ENCODE results near the gene NEURL1. TPM values are rescaled to one million over a fixed set of nuclear protein-coding genes. Genes with fewer than 3 reads are reported as not detected.
"Not testable (repeated sequence)": the region's sequence is repeated elsewhere in the genome, so short reads cannot be mapped to it uniquely, and the experiment has no call there.

NEURL1 gene
- total RNA-seq, 2 donors from 2014 or later: 1.4 to 1.8 TPM

DNA sequence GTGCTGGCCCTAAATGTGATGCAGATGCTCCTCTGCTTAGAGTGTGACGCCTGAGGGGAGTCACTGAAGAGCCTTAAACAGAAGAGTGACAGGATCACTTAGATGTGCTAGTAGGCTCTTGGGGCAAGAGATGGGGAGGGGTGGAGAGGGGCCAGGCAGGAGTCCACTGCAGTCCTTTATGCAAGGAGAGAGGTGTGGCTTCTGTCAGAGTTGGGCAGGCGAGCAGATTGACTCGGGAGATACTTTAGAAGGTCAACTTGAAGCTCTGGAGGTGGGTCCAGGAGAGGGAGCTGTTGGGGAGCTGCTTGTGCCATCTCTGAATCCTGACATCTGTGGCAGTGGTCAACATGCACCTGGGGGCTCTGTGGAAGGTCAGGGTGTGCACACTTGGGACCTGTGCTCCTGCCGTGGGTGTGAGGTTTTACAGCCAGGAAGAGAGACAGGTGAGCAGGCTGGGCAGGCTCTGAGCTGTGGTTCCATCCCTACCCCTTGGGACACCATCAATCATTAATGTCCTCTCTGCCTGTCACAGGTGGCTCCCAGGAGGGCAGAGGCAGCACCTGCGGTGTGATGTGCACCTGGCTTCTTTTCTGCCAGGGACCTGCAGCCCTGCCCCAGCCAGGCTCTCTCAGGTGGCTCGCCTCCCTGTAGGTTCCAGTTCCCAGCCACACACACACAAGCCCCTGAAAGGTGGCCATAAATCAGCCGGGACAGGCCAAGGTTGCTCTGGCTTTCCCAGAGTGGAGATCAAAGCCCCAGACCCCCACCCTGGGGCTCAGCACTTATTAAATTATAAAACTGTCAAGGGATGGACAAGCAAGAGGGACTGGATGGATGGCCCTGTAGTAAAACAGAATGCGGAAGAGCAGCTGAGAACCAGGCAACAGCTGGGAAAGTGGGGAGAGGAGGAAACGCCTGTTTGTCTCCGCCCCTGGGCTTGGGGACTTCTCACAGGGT, 14.0 kb downstream of the NEURL1 start:
- no peak overlapping the region for H3K27ac Mint-ChIP-seq
- no peak overlapping the region for H3K4me3 Mint-ChIP-seq
- H3K36me3 Mint-ChIP-seq: no peaks in the 10 kb centered on the region
- ATAC-seq (no peak), DNase-seq (ENCODE audit: low spot score) (no peak)
- H3K27me3 Mint-ChIP-seq: peaks cover 15 to 17% of the 10 kb centered on the region in 2 donors
- H3K4me1 Mint-ChIP-seq (ENCODE audit: low read depth in 2 of 2): peaks cover 17 to 27% of the 10 kb centered on the region in 2 donors
- no peaks in the 10 kb centered on the region for H3K9me3 Mint-ChIP-seq

DNA sequence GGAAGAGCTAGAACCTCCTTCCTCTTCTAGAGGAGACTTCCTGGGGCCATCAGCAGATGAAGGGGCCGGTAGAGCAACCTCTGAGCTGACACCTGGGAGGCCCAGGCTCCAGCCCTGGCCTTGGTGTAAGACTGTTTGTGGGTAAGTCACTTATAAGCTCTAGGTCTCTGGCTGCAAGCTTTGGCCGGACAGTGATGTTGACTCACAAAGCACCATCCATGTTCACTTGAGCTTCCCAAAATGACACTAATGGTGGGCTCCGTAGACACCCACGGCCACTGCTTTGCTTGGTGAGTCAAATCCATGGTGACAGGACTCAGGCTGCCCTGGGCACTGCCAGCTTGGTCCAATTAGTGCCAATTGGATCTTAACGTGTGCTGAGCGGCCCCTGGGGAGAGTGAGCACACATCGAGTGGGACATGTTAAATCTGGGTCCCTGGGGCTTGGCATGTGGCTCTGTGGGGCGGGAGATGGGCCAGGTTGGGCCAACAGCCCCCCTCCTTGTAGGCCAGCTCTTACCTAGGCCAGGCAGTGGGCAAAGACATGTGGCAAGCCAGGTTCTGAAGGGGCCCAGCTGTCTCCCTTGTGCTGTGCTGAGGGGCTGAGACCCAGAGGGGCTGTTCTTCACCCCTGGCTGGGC, 16.7 kb downstream of the NEURL1 start:
- no peaks in the 10 kb centered on the region for H3K9me3 Mint-ChIP-seq
- H3K4me1 Mint-ChIP-seq (ENCODE audit: low read depth in 2 of 2): peaks cover 0 to 15% of the 10 kb centered on the region in 2 donors
- H3K36me3 Mint-ChIP-seq: no peaks in the 10 kb centered on the region
- ATAC-seq (no peak), DNase-seq (ENCODE audit: low spot score) (no peak)
- H3K27ac Mint-ChIP-seq: no peak overlapping the region
- H3K4me3 Mint-ChIP-seq: no peak overlapping the region
- peaks cover 7 to 11% of the 10 kb centered on the region in 2 donors for H3K27me3 Mint-ChIP-seq

DNA sequence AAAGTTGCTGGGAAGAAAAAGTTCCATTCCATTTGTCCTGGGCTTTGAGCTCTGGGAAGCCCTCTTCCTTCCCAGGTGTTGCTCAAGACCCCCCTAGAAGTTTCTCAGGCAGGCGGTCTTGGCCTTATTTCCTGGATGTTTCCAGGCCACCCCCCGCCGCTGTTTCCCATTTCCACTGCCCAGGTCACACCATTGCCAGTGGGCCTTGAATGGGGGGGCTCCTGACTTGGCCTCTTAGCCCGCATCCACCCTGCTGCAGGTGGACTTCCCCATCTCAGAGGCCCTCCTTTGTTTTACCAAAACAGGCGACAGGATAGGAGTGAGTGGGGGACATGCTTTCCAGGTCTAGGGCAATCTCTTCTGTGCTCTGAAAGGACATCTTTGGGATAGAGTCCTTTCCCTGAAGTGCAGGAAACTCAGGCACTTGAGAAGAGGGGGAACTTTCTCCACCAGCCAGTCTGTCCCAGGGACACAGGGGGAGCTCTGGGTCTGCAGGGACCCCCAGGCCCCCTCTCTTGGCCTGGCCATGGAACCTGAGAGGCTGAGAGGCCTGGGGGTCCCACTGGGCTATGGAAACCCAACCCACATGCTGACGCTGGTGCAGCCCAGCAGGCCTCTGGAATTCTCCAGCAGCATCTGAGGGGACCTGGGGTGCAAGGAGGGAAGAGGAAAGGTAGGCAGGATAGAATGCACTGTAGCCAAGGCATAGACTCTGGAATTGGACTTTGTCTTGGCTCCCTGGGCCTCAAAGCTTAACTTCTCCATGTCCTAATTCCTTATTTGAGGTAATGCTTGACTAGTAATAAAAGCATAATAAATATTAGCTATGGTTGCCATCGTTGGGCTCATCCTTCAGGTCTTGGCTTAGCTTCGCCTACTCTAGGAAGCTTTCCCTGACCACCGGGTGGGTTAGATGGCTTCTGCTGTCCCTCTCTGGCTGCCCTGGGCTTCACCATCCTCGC, 17.6 kb downstream of the NEURL1 start:
- Mint-ChIP-seq H3K4me1 (ENCODE audit: low read depth in 2 of 2) (peaks cover 5 to 21% of the 10 kb centered on the region in 2 donors), H3K4me3 (no peak overlapping the region), H3K36me3 (no peaks in the 10 kb centered on the region), H3K27ac (no peak overlapping the region), H3K27me3 (peaks cover 7 to 11% of the 10 kb centered on the region in 2 donors), H3K9me3 (no peaks in the 10 kb centered on the region)
- DNase-seq (ENCODE audit: low spot score) (no peak), ATAC-seq (no peak)

DNA sequence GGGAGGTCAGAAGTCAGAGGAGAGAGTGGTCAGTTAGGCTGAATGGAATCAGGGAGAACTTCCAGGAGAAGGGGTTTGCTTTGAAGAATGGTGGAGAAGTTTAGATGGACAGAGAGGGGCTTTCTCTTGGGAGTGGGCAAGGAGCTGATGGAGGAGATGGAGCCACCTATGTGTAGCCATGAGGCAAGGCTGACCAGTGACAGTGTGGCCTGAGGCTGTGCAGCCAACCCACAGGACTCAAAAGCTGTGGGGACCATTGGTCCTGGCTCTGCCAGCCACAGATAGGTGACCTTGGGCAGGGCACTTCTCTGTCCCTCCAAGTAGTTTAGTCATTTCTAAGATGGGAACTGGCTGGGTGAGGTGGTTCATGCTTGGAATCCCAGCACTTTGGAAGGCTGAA, 18.7 kb downstream of the NEURL1 start:
- H3K4me3 Mint-ChIP-seq: no peak overlapping the region
- peaks cover 7 to 11% of the 10 kb centered on the region in 2 donors for H3K27me3 Mint-ChIP-seq
- no peaks in the 10 kb centered on the region for H3K9me3 Mint-ChIP-seq
- ATAC-seq (no peak), DNase-seq (ENCODE audit: low spot score) (no peak)
- peaks cover 5 to 22% of the 10 kb centered on the region in 2 donors for H3K4me1 Mint-ChIP-seq (ENCODE audit: low read depth in 2 of 2)
- no peaks in the 10 kb centered on the region for H3K36me3 Mint-ChIP-seq
- no peak overlapping the region for H3K27ac Mint-ChIP-seq

DNA sequence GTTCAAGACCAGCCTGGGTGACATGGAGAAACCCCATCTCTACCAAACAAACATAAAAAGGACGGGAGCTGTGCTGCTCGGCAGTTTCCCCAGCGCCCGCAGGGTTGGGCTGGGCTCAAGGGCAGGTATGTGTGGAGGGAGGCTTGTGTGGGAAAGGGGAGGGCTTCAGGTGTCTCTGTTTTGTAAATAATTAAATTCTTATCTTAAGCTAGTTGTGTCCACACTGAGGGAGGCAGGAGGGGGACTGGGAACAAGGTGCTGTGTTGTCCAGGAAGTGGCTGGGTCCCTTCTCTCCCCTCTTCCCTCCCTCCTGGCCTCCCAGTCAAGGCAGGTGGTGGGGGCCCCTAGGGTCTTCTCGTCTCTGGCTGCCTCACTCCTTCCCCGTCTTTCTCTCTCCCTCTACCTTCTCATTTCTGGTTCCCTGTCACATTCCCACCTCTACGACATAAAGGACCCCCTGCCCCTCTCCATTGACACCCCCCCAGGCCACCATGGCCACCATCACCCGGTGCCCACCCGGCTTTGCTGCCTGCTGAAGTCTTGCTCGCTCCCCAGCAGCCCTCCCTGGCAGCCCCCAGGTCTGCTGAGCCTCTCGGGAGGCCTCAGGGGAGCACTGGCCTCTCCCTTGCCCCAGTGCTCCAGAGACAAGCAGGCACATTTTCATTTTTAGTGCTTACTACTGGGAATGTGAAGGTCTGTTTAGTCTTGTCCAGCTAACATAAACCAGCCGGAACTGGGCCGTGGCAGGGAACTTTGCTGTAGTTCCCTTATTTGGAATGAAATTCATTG, 19.3 kb downstream of the NEURL1 start:
- no peak overlapping the region for H3K4me3 Mint-ChIP-seq
- no peak overlapping the region for H3K27ac Mint-ChIP-seq
- peaks cover 7 to 11% of the 10 kb centered on the region in 2 donors for H3K27me3 Mint-ChIP-seq
- no peaks in the 10 kb centered on the region for H3K9me3 Mint-ChIP-seq
- DNase-seq (ENCODE audit: low spot score): no peak
- no peaks in the 10 kb centered on the region for H3K36me3 Mint-ChIP-seq
- ATAC-seq: no peak
- H3K4me1 Mint-ChIP-seq (ENCODE audit: low read depth in 2 of 2): peaks cover 5 to 23% of the 10 kb centered on the region in 2 donors

DNA sequence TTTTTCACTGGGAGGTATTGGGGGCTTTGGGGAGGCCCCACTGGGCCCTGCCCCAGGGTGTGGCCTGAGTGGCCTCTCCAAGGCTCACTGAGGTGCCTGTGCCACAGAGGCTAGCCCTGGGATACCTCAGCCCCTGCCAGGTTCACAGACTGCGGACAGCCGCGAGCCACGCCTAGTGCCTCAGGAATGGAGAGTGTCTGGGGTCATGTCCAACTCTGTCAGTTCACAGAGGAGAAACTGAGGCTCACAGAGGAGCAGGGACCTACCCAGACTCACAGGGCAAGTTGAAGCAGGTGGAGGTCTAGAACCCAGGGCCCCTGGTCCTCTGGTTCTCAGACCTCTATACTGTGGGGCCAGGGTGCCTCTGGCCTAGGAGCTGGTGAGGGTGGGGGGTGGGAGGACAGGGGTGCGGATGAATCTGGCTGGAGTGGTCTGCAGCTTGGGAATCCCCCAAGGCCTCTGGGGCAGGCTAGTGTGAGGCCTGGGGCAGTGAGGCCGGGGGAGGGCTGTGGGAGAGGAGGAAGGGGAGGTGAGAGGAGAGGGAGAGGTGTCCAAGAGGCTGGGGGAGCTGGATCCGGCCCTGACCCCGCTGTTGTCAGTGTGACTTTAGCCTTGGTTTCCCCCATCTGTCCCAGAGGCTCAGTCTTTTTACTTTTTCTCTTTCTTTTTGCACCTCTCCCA, 20.0 kb downstream of the NEURL1 start:
- H3K27me3 Mint-ChIP-seq: peaks cover 9 to 12% of the 10 kb centered on the region in 2 donors
- DNase-seq (ENCODE audit: low spot score) (no peak), ATAC-seq (no peak)
- H3K36me3 Mint-ChIP-seq: no peaks in the 10 kb centered on the region
- H3K4me1 Mint-ChIP-seq (ENCODE audit: low read depth in 2 of 2): peaks cover 5 to 24% of the 10 kb centered on the region in 2 donors
- no peak overlapping the region for H3K27ac Mint-ChIP-seq
- no peaks in the 10 kb centered on the region for H3K9me3 Mint-ChIP-seq
- H3K4me3 Mint-ChIP-seq: no peak overlapping the region

DNA sequence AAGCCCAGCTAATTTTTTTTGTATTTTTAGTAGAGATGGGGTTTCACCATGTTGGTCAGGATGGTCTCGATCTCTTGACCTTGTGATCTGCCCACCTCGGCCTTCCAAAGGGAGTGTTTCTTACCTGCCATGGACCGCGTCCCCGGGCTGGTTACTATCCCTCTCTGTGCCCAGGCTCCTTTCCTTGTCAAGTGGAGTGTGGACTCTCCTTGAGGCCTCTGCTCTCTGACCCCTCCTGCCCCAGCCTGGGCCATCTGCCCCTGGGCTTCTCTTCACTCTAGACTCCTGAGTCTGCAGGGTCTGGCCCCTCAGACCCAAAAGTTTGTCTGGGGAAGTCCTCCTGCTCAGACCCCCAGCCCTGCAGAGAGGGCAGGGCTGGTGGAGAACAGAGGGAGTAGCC, 20.7 kb downstream of the NEURL1 start:
- ATAC-seq (no peak), DNase-seq (ENCODE audit: low spot score) (no peak)
- Mint-ChIP-seq H3K27ac (no peak overlapping the region), H3K4me1 (ENCODE audit: low read depth in 2 of 2) (peaks cover 5 to 24% of the 10 kb centered on the region in 2 donors), H3K27me3 (peaks cover 9 to 13% of the 10 kb centered on the region in 2 donors), H3K9me3 (no peaks in the 10 kb centered on the region), H3K36me3 (no peaks in the 10 kb centered on the region), H3K4me3 (no peak overlapping the region)

DNA sequence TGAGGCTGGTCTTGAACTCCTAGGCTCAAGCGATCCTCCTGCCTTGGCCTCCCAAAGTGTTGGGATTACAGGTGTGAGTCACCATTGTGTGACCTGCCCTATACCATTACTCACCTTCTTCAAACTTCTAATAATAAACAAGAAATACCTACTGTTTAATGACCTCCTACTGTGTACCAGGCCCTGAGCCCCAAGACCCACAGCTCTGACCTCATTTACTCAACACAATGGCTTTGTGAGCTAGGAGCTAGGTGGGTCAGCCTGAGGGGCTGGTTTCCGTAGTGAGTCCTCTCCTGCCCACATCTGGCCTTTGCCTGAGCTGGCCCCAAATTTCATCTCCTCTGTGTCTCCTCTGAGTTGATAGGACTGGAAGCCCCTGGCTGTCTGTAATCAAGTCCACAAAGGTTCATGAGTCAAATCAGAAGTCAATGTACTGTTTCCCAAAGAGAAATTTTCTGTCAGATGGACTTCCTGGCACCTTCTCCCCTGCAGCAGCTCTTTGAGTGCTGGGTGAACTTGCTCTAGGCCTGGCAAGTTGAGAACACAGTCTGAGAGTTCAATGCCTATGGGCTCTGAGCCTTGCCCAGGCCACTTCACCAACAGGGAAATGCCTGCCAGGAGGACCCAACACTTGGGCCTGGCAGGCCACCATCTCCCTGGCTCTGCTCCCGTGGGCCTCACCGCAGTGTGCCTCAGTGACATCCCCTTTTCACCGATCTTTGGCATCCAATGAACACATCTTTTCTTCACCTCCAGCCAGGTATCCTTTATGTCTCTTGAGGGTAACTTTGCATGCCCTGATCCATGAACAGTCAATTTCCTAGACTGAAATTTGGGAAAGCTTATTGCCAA, 24.0 kb downstream of the NEURL1 start:
- no peak for DNase-seq (ENCODE audit: low spot score)
- no peak overlapping the region for H3K4me3 Mint-ChIP-seq
- H3K27ac Mint-ChIP-seq: no peak overlapping the region
- H3K36me3 Mint-ChIP-seq: no peaks in the 10 kb centered on the region
- no peak for ATAC-seq
- H3K4me1 Mint-ChIP-seq (ENCODE audit: low read depth in 2 of 2): peaks cover 5 to 12% of the 10 kb centered on the region in 2 donors
- H3K9me3 Mint-ChIP-seq: no peaks in the 10 kb centered on the region
- peaks cover 13 to 22% of the 10 kb centered on the region in 2 donors for H3K27me3 Mint-ChIP-seq

DNA sequence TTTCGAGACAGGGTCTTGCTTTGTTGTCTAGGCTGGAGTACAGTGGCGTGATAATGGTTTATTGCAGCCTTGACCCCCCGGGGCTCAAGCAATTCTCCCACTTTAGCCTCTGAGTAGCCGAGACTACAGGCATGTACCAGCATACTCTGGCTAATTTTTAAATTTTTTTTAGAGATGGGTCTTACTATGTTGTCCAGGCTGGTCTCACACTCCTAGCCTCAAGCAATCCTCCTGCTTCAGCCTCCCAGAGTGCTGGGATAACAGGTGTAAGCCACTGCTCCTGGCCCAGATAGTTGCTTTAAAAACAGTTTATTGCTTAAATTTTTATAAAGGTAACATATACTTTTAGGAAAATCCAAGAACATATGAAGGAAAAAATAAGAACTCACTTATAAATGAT, 26.3 kb downstream of the NEURL1 start:
- H3K4me1 Mint-ChIP-seq (ENCODE audit: low read depth in 2 of 2): peaks cover 5 to 12% of the 10 kb centered on the region in 2 donors
- ATAC-seq (no peak), DNase-seq (ENCODE audit: low spot score) (no peak)
- no peak overlapping the region for H3K27ac Mint-ChIP-seq
- no peak overlapping the region for H3K4me3 Mint-ChIP-seq
- H3K36me3 Mint-ChIP-seq: no peaks in the 10 kb centered on the region
- H3K9me3 Mint-ChIP-seq: no peaks in the 10 kb centered on the region
- H3K27me3 Mint-ChIP-seq: peaks cover 19 to 36% of the 10 kb centered on the region in 2 donors

DNA sequence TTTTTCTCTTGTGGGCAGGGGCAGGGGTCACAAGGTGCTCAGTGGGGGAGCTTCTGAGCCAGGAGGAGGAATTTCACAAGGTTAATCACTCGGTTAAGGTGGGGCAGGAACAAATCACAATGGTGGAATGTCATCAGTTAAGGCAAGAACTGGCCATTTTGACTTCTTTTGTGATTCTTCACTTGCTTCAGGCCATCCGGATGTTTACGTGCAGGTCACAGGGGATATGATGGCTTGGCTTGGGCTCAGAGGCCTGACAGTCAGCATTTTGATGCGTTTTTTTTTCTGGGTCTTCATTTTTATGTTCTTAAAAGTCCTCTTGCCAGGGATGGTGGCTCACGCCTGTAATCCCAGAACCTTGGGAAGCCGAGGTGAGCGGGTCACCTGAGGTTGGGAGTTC, 28.5 kb downstream of the NEURL1 start:
- DNase-seq (ENCODE audit: low spot score); ATAC-seq; H3K9me3 Mint-ChIP-seq; H3K36me3 Mint-ChIP-seq; H3K4me3 Mint-ChIP-seq; H3K4me1 Mint-ChIP-seq (ENCODE audit: low read depth in 2 of 2); H3K27ac Mint-ChIP-seq: not testable (repeated sequence)
- H3K27me3 Mint-ChIP-seq: peaks cover 22 to 49% of the 10 kb centered on the region in 2 donors

DNA sequence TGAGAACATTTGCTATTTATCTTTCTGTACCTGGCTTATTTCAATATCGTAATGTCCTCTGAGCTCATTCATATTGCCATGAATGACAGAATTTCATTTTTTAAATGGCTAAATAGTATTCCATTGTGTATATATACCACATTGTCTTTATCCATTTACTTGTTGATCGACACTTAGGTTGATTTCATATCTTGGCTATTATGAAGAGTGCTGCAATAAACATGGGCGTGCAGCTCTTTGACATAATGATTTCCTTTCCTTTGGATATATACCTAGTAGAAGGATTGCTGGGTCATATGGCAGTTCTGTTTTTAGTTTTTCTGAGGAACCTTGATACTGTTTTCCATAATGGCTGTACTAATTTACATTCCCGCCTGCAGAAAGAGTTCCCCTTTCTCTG, 30.2 kb downstream of the NEURL1 start:
- peaks cover 5% of the 10 kb centered on the region for H3K36me3 Mint-ChIP-seq
- DNase-seq (ENCODE audit: low spot score): no peak
- no peaks in the 10 kb centered on the region for H3K4me1 Mint-ChIP-seq (ENCODE audit: low read depth in 2 of 2)
- no peak overlapping the region for H3K27ac Mint-ChIP-seq
- H3K4me3 Mint-ChIP-seq: no peak overlapping the region
- ATAC-seq: no peak
- no peaks in the 10 kb centered on the region for H3K9me3 Mint-ChIP-seq
- H3K27me3 Mint-ChIP-seq: peaks cover 22 to 44% of the 10 kb centered on the region in 2 donors

DNA sequence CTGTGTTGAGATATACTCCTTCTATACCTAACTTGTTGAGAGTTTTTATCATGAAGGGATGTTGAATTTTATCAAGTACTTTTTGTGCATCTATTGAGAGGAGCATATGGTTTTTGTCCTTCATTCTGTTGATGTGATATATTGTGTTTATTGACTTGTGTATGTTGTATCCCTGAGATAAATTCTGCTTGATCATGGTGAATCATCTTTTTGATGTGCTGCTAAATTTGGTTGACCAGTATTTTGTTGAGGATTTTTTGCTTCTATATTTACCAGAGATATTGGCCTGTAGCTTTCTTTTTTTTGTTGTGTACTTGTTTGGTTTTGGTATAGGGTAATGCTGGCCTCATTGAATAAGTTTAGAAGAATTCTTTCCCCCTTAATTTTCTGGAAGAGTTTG, 32.4 kb downstream of the NEURL1 start:
- peaks cover 5% of the 10 kb centered on the region for H3K36me3 Mint-ChIP-seq
- H3K9me3 Mint-ChIP-seq: no peaks in the 10 kb centered on the region
- H3K27ac Mint-ChIP-seq: no peak overlapping the region
- peaks cover 16 to 37% of the 10 kb centered on the region in 2 donors for H3K27me3 Mint-ChIP-seq
- no peak for DNase-seq (ENCODE audit: low spot score)
- no peak overlapping the region for H3K4me3 Mint-ChIP-seq
- no peaks in the 10 kb centered on the region for H3K4me1 Mint-ChIP-seq (ENCODE audit: low read depth in 2 of 2)
- ATAC-seq: no peak

All from natural killer cell treated with Interleukin-12 subunit alpha and Interleukin-12 subunit beta and Interleukin-15 and Interleukin-18, amount 100 ng/mL, for 72 hours (primary cell).